ENCODE data around the gene SNX30. TPM values are rescaled to one million over a fixed set of nuclear protein-coding genes. Genes with fewer than 3 reads are reported as not detected.

The SNX30 gene
- total RNA-seq, 2 experiments from 2014 or later = 4.1 to 4.6 TPM

DNA sequence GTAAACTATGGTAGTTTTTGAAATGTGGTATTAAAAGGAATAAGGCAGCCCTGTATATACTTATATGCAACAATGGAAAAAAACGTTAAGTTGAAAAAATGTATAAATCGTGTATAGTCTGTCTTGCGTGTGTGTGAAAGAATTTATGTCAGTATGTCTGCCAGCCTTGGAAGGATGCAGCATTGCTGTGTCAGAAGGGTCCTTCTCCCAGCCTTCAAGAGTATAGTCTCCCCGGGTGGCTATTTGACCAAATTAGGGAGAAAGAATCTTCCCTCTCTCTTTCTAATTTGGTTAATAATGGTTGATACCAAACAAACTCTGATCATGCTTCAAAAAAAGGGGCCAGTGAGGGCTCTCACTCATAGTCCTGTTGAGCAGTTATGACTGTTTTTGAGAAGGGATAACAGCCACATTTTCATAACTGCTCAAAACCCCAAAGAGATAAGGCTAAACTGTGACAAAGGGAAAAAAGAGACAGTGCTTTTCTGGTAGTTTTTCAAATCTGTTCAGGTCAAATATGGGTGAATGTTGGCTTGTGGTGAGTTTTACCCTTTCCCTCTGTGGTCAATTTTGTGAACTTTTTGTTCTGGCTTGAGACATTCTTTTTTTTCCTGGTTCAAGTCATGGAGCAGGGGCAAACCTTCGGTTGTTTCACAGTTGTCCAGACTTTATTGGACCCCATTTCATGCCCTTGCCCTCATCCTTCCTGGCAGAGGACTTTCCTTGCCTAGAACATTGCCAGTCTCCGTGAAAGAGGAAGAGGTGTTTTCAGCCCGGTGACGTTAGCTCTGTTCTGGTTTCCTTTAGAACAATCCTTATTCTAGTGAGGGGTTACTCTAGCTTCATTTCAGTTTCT lies 21.0 kb downstream of the SNX30 start:
- H3K27me3 Mint-ChIP-seq (ENCODE audit: low read depth) = no peaks in the 10 kb centered on the region
- peaks cover 33% of the 10 kb centered on the region for H3K4me1 Mint-ChIP-seq (ENCODE audit: low read depth)
- peaks cover 6% of the 10 kb centered on the region for H3K36me3 Mint-ChIP-seq (ENCODE audit: low read depth)
- H3K4me3 Mint-ChIP-seq = peak overlapping the region; percentile 25
- intact Hi-C loops (cut with micrococcal nuclease) = loop anchor here (1.0 to 5.0 kb wide), 2 partner anchors 17 to 451 kb away; partner anchors contain the start of genes FKBP15 and SLC31A1
- DNase-seq = peak; percentile 22
- peak overlapping the region; percentile 71 for H3K27ac Mint-ChIP-seq
- CTCF ChIA-PET = no interaction called here
- peaks cover 2% of the 10 kb centered on the region for H3K9me3 Mint-ChIP-seq

DNA sequence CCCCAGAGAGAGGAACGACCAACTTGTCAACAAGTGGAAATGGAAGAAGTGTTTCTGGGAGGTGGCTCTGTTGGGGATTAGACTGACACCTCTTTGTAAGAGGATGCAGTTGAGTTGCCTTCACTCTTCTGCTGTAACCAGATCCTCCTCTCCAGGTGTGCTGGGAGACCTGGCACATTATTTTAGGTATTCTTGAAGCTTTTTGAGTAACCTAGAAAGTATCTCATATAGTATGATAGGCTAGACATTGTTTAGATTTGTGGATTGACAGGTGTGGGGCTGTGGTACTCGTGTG lies 21.6 kb downstream of the SNX30 start:
- H3K4me3 Mint-ChIP-seq = peak overlapping the region; percentile 25
- intact Hi-C loops (cut with micrococcal nuclease) = loop anchor here (5.0 kb wide), 1 partner anchor 450 kb away; the partner anchor contains the start of genes FKBP15 and SLC31A1

GRCh38 chr9:112772551-112772950 lies 22.0 kb downstream of the SNX30 start:
- intact Hi-C loops (cut with micrococcal nuclease) = loop anchor here (5.0 kb wide), 1 partner anchor 450 kb away; the partner anchor contains the start of genes FKBP15 and SLC31A1
- Mint-ChIP-seq H3K27me3 (ENCODE audit: low read depth) (no peaks in the 10 kb centered on the region), H3K27ac (no peak overlapping the region), H3K4me3 (peak overlapping the region; percentile 25), H3K9me3 (no peaks in the 10 kb centered on the region), H3K36me3 (ENCODE audit: low read depth) (peaks cover 6% of the 10 kb centered on the region), H3K4me1 (ENCODE audit: low read depth) (peaks cover 33% of the 10 kb centered on the region)
- no peak for DNase-seq
- CTCF ChIA-PET = interaction anchor here (1.4 kb wide), 1 partner anchor 54 kb away, joined by 5 read pairs; the partner anchor contains the start of gene INIP

More for the DNA sequence above, 21.6 kb downstream of the SNX30 start:
- Mint-ChIP-seq H3K27me3 (ENCODE audit: low read depth) (no peaks in the 10 kb centered on the region), H3K9me3 (no peaks in the 10 kb centered on the region), H3K36me3 (ENCODE audit: low read depth) (peaks cover 6% of the 10 kb centered on the region), H3K4me1 (ENCODE audit: low read depth) (peaks cover 33% of the 10 kb centered on the region), H3K27ac (peak overlapping the region; percentile 71)
- CTCF ChIA-PET = no interaction called here
- DNase-seq = no peak

DNA sequence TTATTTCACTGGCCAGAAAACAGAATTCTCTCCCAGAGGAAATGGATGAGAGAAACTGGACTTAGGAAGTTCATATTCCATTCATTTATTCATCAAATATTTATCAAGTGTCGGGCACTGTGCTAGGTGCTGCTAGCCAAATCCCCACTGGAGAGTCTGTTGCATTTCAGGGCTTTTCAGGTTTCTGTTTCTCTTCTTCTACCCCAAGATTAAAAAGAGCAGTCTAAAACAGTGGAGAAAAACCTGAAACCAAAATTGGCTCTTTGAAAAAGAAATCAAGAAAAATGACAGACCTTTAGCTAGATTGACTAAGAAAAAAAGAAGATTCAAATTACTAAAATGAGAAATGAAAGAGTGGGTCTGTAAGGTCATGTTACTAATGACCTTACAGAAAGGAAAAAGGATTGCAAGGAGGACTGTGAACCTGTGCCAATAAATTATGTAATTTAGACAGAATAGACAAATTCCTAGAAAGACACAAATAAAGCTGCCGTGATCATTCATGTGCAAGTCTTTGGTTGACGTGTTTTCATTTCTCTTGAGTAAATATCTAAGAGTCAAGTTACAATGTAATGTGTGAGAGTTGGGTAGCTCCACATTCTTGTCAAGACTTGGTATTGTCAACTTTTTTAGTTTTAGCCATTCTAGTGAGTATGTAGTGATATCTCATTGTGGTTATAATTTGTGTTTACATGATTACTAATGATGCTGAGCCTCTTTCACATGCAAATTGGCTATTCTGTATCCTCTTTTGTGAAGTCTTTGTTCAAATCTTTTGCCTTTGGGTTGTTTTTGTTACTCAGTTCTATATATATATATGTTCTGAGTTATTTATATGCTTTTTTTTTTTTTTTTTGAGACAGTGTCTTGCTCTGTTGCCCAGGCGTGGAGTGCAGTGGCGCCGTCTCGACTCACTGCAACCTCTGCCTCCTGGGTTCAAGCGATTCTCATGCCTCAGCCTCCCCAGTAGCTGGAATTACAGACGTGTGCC lies 23.7 kb downstream of the SNX30 start:
- Mint-ChIP-seq H3K36me3 (ENCODE audit: low read depth) (peaks cover 6% of the 10 kb centered on the region), H3K4me1 (ENCODE audit: low read depth) (peaks cover 35% of the 10 kb centered on the region), H3K27me3 (ENCODE audit: low read depth) (no peaks in the 10 kb centered on the region), H3K4me3 (no peak overlapping the region), H3K27ac (no peak overlapping the region), H3K9me3 (no peaks in the 10 kb centered on the region)
- CTCF ChIA-PET = interaction anchor here (1.3 to 1.4 kb wide), 2 partner anchors 31 to 56 kb away, joined by 3 to 5 read pairs; partner anchors contain the start of gene INIP
- intact Hi-C loops (cut with micrococcal nuclease) = loop anchor here (5.0 kb wide), 1 partner anchor 448 kb away; the partner anchor contains the start of genes FKBP15 and SLC31A1
- no peak for DNase-seq

GRCh38 chr9:112777914-112778313 lies 27.4 kb downstream of the SNX30 start:
- H3K4me1 Mint-ChIP-seq (ENCODE audit: low read depth) = peaks cover 15% of the 10 kb centered on the region
- H3K4me3 Mint-ChIP-seq = no peak overlapping the region
- no peak overlapping the region for H3K27ac Mint-ChIP-seq
- H3K9me3 Mint-ChIP-seq = no peaks in the 10 kb centered on the region
- CTCF ChIA-PET = no interaction called here
- H3K36me3 Mint-ChIP-seq (ENCODE audit: low read depth) = peaks cover 2% of the 10 kb centered on the region
- intact Hi-C loops (cut with micrococcal nuclease) = no loop called here
- no peaks in the 10 kb centered on the region for H3K27me3 Mint-ChIP-seq (ENCODE audit: low read depth)
- DNase-seq = peak; percentile 26

DNA sequence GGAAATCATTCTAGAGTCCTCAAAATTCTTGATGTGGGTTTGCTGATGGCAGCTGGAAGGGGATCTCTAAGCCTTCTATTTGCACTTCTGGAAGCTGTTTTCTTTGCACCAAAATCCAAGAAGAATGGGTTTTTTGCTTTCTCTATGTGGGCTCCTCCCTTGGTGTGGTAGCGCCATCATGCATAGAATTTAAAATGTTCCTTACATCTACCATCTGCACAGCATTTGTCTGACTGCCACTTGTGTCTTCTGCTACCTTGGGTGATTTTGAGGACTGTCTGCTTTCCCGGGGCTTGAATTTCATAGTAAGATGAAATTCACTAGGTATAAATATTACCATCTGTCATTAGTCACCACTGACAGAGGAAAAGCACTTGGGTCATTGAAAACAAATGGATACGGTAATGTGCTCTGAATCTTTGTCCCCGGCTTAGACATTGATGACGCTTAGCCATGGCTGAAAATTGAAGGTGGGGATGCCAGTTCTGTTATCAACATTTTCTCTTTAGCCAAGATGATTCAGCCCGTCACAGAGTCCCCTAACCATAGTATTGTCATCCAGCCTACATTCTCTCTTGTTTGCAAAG lies 30.0 kb downstream of the SNX30 start:
- intact Hi-C loops (cut with micrococcal nuclease) = no loop called here
- no peaks in the 10 kb centered on the region for H3K9me3 Mint-ChIP-seq
- H3K36me3 Mint-ChIP-seq (ENCODE audit: low read depth) = peaks cover 2% of the 10 kb centered on the region
- no peak overlapping the region for H3K27ac Mint-ChIP-seq
- no peak for DNase-seq
- CTCF ChIA-PET = no interaction called here
- peaks cover 2% of the 10 kb centered on the region for H3K4me1 Mint-ChIP-seq (ENCODE audit: low read depth)
- H3K4me3 Mint-ChIP-seq = no peak overlapping the region
- no peaks in the 10 kb centered on the region for H3K27me3 Mint-ChIP-seq (ENCODE audit: low read depth)

- intact Hi-C loops (cut with micrococcal nuclease) = no loop called here
- peaks cover 12% of the 10 kb centered on the region for H3K4me1 Mint-ChIP-seq (ENCODE audit: low read depth)
- no peak for DNase-seq
- no peak overlapping the region for H3K4me3 Mint-ChIP-seq
- H3K36me3 Mint-ChIP-seq (ENCODE audit: low read depth) = no peaks in the 10 kb centered on the region
- no peak overlapping the region for H3K27ac Mint-ChIP-seq
- no peaks in the 10 kb centered on the region for H3K9me3 Mint-ChIP-seq
- CTCF ChIA-PET = no interaction called here
- no peaks in the 10 kb centered on the region for H3K27me3 Mint-ChIP-seq (ENCODE audit: low read depth)
Observed at GRCh38 chr9:112782218-112782617, 31.7 kb downstream of the SNX30 start.

DNA sequence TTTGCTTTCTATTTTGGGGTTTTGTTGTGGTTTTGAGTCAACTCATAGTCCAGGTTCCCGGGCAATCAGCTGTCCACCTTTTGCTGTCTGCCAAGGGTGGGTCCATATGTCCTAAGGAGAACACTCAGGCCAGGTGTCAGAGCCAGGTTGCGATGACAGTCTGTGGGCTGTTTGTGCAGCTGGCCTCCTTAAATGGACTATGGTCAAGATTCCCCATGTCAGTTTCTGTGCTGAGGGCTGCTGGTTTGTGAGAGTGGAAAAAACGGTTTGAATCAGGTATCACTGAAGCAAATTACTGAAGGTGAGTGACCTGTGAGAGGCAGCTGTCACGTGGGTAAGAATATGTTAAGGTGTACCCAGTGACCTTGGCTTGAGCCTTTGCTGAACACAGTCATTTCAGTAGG lies 33.0 kb downstream of the SNX30 start:
- CTCF ChIA-PET = no interaction called here

DNA sequence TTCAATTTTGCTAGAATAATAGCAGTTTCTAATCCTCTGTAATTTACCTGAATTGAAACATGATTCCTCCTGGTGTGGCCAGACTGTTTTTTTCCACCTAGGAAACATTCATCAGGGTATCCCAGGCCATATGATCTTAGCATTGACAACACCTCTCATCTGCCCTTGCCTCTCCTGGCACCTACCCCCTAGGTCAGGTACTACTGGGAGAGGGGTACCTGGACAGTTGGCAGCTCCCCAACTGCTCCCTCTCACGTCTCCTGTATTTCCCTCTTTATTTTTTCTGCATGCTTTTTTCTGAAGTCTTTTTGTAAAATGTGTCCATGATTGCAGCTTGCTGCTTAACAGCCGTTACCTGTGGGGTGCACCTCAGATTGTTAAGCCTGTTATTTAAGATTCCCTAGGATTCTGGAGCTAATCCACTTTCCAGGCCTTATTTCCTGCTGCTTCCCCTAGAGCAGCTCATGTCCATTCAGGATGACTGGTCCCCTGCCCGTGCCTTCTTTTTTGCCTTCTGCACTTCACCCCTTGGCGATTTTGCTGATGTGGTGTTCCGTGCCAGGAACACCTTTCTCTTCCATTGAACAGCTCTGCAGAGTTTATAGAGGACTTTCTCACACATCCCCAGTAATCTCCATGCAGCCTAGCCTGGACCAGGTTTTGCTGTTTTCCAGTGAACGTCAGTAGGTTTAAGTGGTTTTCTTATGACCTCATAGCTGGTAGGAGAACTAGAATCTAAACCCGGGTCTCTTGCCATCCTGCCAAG lies 33.6 kb downstream of the SNX30 start:
- H3K4me3 Mint-ChIP-seq = no peak overlapping the region
- H3K36me3 Mint-ChIP-seq (ENCODE audit: low read depth) = no peaks in the 10 kb centered on the region
- H3K4me1 Mint-ChIP-seq (ENCODE audit: low read depth) = peaks cover 11% of the 10 kb centered on the region
- no peak overlapping the region for H3K27ac Mint-ChIP-seq
- CTCF ChIA-PET = no interaction called here
- intact Hi-C loops (cut with micrococcal nuclease) = no loop called here
- no peaks in the 10 kb centered on the region for H3K27me3 Mint-ChIP-seq (ENCODE audit: low read depth)
- no peaks in the 10 kb centered on the region for H3K9me3 Mint-ChIP-seq
- DNase-seq = no peak

More for the DNA sequence above, 33.0 kb downstream of the SNX30 start:
- Mint-ChIP-seq H3K4me1 (ENCODE audit: low read depth) (peaks cover 11% of the 10 kb centered on the region), H3K36me3 (ENCODE audit: low read depth) (no peaks in the 10 kb centered on the region), H3K9me3 (no peaks in the 10 kb centered on the region), H3K4me3 (no peak overlapping the region), H3K27me3 (ENCODE audit: low read depth) (no peaks in the 10 kb centered on the region), H3K27ac (no peak overlapping the region)
- intact Hi-C loops (cut with micrococcal nuclease) = no loop called here
- no peak for DNase-seq

DNA sequence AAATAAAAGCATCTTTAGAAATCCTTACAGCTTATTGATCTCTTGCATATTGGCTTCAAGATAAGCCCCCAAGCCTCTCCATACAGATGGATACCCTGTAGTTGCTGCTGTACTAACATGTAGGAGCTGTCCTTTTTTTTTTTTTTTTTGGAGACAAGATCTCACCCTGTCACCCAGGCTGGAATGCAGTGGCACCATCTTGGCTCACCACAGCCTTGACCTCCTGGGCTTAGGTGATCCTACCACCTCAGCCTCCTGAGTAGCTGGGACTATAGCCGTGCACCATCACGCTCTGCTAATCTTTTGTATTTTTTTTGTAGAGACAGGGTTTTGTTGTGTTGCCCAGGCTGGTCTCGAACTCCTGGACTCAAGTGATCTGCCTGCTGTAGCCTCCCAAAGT lies 35.4 kb downstream of the SNX30 start:
- CTCF ChIA-PET = interaction anchor here (0.7 to 1.5 kb wide), 2 partner anchors 117 to 307 kb away, joined by 3 to 7 read pairs; no protein-coding TSS in a partner anchor

GRCh38 chr9:112786829-112787520 lies 36.4 kb downstream of the SNX30 start:
- Mint-ChIP-seq H3K36me3 (ENCODE audit: low read depth) (no peaks in the 10 kb centered on the region), H3K27me3 (ENCODE audit: low read depth) (no peaks in the 10 kb centered on the region), H3K4me3 (no peak overlapping the region), H3K4me1 (ENCODE audit: low read depth) (peaks cover 13% of the 10 kb centered on the region), H3K27ac (no peak overlapping the region), H3K9me3 (no peaks in the 10 kb centered on the region)
- CTCF ChIA-PET = interaction anchor here (1.5 kb wide), 1 partner anchor 116 kb away, joined by 7 read pairs; no protein-coding TSS in a partner anchor
- intact Hi-C loops (cut with micrococcal nuclease) = no loop called here
- DNase-seq = no peak

More for the DNA sequence above, 35.4 kb downstream of the SNX30 start:
- DNase-seq = no peak
- no peak overlapping the region for H3K27ac Mint-ChIP-seq
- no peak overlapping the region for H3K4me3 Mint-ChIP-seq
- H3K36me3 Mint-ChIP-seq (ENCODE audit: low read depth) = no peaks in the 10 kb centered on the region
- H3K9me3 Mint-ChIP-seq = no peaks in the 10 kb centered on the region
- intact Hi-C loops (cut with micrococcal nuclease) = no loop called here
- H3K27me3 Mint-ChIP-seq (ENCODE audit: low read depth) = no peaks in the 10 kb centered on the region
- H3K4me1 Mint-ChIP-seq (ENCODE audit: low read depth) = peaks cover 13% of the 10 kb centered on the region
